Tibial nerve (tissue), 4 donors: ENCODE data around the gene UTP18. TPM values are rescaled to one million over a fixed set of nuclear protein-coding genes. Genes with fewer than 3 reads are reported as not detected.
"Not testable (repeated sequence)": the region's sequence is repeated elsewhere in the genome, so short reads cannot be mapped to it uniquely, and the experiment has no call there.

Experiments
- DNase-seq, 2 donors: peaks; one replicate each; pipeline ENCODE4 v3.0.0-alpha.2; 2019; ENCODE audit warnings: low spot score in 2 of 2
- H3K27ac ChIP-seq, 4 donors: fragments of 200-600 bp; sonication (generic) in 3 of 4; one replicate each; pipeline ENCODE4 v1.5.1; 2017 to 2019; ENCODE audit warnings: mild to moderate bottlenecking in 1 of 4
- H3K27me3 ChIP-seq, 2 donors: fragments of 200-600 bp; sonication (generic) in 1 of 2; one replicate each; pipeline versions ENCODE4 v1.5.1 to v1.6.0; 2017 to 2019
- H3K36me3 ChIP-seq, 3 donors: fragments of 200-600 bp; sonication (generic); one replicate each; pipeline ENCODE4 v1.5.1; 2018 to 2019
- H3K4me1 ChIP-seq, 4 donors: fragments of 200-600 bp; sonication (generic) in 3 of 4; one replicate each; pipeline ENCODE4 v1.5.1; 2017 to 2019
- H3K4me3 ChIP-seq, 4 donors: fragments of 200-600 bp; sonication (generic) in 3 of 4; one replicate each; pipeline ENCODE4 v1.5.1; 2017 to 2019; ENCODE audit warnings: mild to moderate bottlenecking in 1 of 4, moderate library complexity in 1 of 4
- H3K9me3 ChIP-seq, 4 donors: fragments of 200-600 bp; sonication (generic) in 3 of 4; one replicate each; pipeline ENCODE4 v1.5.1; 2017 to 2019
- EP300 ChIP-seq, 2 donors: sonication (generic); formaldehyde crosslinking; IDR thresholded peaks; one replicate each; pipeline ENCODE4 v1.6.1; 2017; ENCODE audit warnings: antibody characterized with exemption in 2 of 2, mild to moderate bottlenecking in 1 of 2
- POLR2A ChIP-seq, 2 donors: fragments of 450-650 bp; IDR thresholded peaks; one replicate each; pipeline ENCODE4 v1.6.1; 2017; ENCODE audit warnings: antibody characterized with exemption in 2 of 2, mild to moderate bottlenecking in 2 of 2, moderate library complexity in 2 of 2
- WGBS, 2 donors: methylation state at CpG; one replicate each; pipeline ENCODE4 v1.1.5; 2018; 5-methylcytosine and 5-hydroxymethylcytosine counted together
- total RNA-seq, 4 donors: library from RNA; depleted of rRNA; stranded (reverse); fragments of >200 nt; gene quantifications; one replicate each; pipeline ENCODE4 v1.1.0, GENCODE V29; 2016
- TF ChIP-seq, protein P1 (sequence below), 5 experiments: fragments of 200-600 bp in 3 of 5; fragments of 450-650 bp in 2 of 5; sonication (generic) in 3 of 5; IDR thresholded peaks; one replicate each; pipeline ENCODE4 v1.5.1; 2016 to 2019; ENCODE audit warnings: antibody characterized with exemption in 5 of 5, mild to moderate bottlenecking in 3 of 5, moderate library complexity in 2 of 5

The UTP18 gene
- total RNA-seq, 4 donors from 2014 or later = 28.8 to 55.3 (median 39.7) TPM

DNA sequence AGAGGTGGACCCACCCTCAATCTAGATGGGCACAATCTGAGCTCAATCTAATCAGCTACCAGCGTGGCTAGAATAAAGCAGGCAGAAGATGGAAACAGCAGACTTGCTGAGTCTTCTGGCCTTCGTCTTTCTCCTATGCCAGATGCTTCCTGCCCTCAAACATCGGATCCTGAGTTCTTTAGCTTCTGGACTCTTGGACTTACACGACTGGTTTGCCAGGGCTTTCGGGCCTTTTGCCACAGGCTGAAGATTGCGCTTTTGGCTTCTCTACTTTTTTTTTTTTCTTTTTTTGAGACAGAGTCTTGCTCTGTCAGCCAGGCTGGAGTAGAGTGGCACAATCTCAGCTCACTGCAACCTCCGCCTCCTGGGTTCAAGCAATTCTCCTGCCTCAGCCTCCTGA is 65.1 kb downstream of the UTP18 start:
- TF ChIP-seq, protein P1, sequence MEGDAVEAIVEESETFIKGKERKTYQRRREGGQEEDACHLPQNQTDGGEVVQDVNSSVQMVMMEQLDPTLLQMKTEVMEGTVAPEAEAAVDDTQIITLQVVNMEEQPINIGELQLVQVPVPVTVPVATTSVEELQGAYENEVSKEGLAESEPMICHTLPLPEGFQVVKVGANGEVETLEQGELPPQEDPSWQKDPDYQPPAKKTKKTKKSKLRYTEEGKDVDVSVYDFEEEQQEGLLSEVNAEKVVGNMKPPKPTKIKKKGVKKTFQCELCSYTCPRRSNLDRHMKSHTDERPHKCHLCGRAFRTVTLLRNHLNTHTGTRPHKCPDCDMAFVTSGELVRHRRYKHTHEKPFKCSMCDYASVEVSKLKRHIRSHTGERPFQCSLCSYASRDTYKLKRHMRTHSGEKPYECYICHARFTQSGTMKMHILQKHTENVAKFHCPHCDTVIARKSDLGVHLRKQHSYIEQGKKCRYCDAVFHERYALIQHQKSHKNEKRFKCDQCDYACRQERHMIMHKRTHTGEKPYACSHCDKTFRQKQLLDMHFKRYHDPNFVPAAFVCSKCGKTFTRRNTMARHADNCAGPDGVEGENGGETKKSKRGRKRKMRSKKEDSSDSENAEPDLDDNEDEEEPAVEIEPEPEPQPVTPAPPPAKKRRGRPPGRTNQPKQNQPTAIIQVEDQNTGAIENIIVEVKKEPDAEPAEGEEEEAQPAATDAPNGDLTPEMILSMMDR (IDR thresholded peaks at IDR 0.05) = no peak
- TF ChIP-seq POLR2A (IDR thresholded peaks at IDR 0.05) = no peak
- TF ChIP-seq EP300 (IDR thresholded peaks at IDR 0.05) = no peak
- 83 to 90% methylated on average over 7 of the region's 7 CpGs for WGBS, 2 donors
- no peaks in the 10 kb centered on the region for H3K36me3 ChIP-seq
- H3K9me3 ChIP-seq = peaks cover 0 to 7% (median 0%) of the 10 kb centered on the region in 4 donors
- H3K4me3 ChIP-seq = no peak overlapping the region
- DNase-seq = no peak
- no peaks in the 10 kb centered on the region for H3K4me1 ChIP-seq
- no peaks in the 10 kb centered on the region for H3K27me3 ChIP-seq
- H3K27ac ChIP-seq = no peak overlapping the region

DNA sequence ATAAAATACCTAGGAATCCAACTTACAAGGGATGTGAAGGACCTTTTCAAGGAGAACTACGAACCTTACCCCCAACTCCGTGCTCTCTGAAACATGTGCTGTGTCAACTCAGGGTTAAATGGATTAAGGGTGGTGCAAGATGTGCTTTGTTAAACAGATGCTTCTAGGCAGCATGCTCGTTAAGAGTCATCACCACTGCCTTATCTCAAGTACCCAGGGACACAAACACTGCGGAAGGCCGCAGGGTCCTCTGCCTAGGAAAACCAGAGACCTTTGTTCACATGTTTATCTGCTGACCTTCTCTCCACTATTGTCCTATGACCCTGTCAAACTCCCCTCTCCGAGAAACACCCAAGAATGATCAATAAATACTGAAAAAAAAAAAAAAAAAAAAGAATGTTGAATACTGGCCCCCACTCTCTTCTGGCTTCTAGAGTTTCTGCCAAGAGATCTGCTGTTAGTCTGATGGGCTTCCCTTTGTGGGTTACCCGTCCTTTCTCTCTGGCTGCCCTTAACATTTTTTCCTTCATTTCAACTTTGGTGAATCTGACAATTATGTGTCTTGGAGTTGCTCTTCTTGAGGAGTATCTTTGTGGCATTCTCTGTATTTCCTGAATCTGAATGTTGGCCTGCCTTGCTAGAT is 70.6 kb downstream of the UTP18 start:
- not testable (repeated sequence) for H3K4me1 ChIP-seq, H3K36me3 ChIP-seq, H3K4me3 ChIP-seq, H3K27me3 ChIP-seq, H3K9me3 ChIP-seq, H3K27ac ChIP-seq, DNase-seq
- 45 to 53% methylated on average over 7 of the region's 7 CpGs for WGBS, 2 donors

DNA sequence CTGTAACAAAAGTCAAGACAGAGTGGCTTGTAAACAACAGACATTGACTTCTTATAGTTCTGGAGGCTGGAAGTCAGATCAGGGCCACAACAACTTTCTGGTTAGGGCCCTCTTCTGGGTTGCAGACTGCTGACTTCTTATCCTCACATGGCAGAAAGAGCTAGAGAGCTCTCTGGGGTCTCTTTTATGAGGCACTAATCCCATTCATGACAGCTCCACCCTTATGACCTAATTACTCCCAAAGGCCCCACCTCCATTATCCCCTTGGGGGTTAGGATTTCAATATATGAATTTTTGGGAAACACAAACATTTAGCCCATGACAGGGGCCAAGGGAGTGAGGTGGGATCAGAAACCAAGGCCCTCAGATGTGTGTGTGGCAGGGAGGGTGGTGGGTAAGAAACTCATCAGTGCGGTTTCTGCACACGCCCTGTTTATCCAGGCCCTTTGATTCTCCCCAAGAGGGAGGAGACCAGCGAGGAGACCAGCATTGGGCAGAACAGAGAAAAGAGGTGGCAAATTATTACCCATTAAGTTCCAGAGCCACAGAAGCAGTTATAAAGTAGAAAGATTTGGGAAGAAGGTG is 74.8 kb downstream of the UTP18 start:
- Histone ChIP-seq H3K4me3 (no peak overlapping the region), H3K27me3 (no peaks in the 10 kb centered on the region), H3K9me3 (no peaks in the 10 kb centered on the region), H3K27ac (no peak overlapping the region), H3K4me1 (no peaks in the 10 kb centered on the region), H3K36me3 (no peaks in the 10 kb centered on the region)
- no peak for DNase-seq
- TF ChIP-seq, protein P1 (IDR thresholded peaks at IDR 0.05) = no peak
- TF ChIP-seq POLR2A (IDR thresholded peaks at IDR 0.05) = no peak
- TF ChIP-seq EP300 (IDR thresholded peaks at IDR 0.05) = no peak
- WGBS, 2 donors = 73 to 77% methylated on average over 3 of the region's 3 CpGs

DNA sequence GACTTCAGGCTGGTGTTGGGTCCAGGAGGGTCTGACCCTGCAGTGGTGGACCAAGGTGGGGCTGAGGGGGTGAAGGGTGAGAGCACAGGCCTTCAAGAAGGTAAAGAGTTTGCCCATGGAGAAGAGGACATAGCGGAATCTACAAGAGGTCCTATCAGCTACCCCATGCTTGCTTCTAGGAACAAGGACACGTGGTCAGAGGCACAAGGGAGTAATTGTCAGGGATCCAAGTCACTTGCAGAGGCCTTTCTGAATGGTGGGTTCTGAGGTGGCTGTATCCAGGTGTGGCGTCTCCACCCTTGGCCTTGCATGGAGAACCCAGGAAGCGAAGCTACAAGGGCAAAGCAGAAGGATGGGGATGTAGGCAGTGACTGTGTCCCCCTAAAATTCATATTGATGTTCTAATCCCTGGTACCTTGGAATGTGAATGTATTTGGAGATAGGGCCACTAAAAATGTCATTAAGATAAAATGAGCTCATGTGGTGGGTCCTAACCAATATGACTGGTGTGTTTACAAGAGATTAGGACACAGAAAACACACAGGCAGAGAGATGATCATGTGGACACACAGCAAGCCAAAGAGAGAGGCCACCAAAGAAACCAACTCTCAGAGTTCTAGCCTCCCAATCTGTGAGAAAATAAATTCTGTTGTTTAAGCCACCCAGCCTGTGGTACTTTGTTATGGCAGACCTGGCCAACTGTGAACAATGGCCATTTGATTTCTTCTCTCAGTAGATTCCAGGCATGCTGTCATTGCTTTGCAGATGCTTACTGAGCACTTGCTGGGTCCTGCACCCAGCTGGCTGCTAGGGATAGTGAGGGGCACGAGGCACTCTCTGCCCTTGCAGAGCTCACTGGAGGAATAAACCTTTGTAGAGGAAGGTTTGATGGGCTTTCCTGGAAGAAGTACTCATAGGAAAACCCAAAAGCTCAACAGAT is 75.8 kb downstream of the UTP18 start:
- no peak overlapping the region for H3K4me3 ChIP-seq
- no peaks in the 10 kb centered on the region for H3K27me3 ChIP-seq
- no peaks in the 10 kb centered on the region for H3K9me3 ChIP-seq
- TF ChIP-seq, protein P1 (IDR thresholded peaks at IDR 0.05) = no peak
- TF ChIP-seq POLR2A (IDR thresholded peaks at IDR 0.05) (no peak), EP300 (IDR thresholded peaks at IDR 0.05) (no peak)
- no peaks in the 10 kb centered on the region for H3K4me1 ChIP-seq
- H3K27ac ChIP-seq = no peak overlapping the region
- no peak for DNase-seq
- WGBS, 2 donors = 80 to 83% methylated on average over 5 of the region's 5 CpGs
- H3K36me3 ChIP-seq = no peaks in the 10 kb centered on the region

DNA sequence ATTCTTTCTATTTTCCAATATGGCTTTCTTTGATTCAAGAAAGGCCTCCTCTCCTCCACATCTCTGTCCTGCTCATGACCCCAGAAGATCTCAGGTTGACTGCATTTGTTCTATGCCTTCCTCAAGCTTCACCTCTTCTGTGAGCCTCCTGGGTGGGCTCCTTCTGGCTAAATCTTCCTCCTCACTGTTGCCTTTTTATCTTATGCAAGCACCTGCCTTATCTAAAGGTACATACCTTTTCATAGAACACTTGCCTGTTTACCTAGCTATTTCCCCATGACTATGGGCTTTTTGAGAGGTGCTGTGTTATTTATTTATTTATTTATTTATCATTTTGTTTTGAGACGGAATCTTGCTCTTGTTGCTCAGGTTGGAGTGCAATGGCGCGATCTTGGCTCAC is 81.1 kb downstream of the UTP18 start:
- H3K27me3 ChIP-seq = no peaks in the 10 kb centered on the region
- no peaks in the 10 kb centered on the region for H3K9me3 ChIP-seq
- H3K27ac ChIP-seq = no peak overlapping the region
- H3K4me3 ChIP-seq = no peak overlapping the region
- TF ChIP-seq, protein P1 (IDR thresholded peaks at IDR 0.05) = no peak
- TF ChIP-seq EP300 (IDR thresholded peaks at IDR 0.05) = no peak
- no peak for TF ChIP-seq POLR2A (IDR thresholded peaks at IDR 0.05)
- DNase-seq = no peak
- H3K36me3 ChIP-seq = no peaks in the 10 kb centered on the region
- WGBS, 2 donors = 97 to 99% methylated on average over 3 of the region's 3 CpGs
- no peaks in the 10 kb centered on the region for H3K4me1 ChIP-seq
